HUDEP-2 (cell line): Measurements from ENCODE around the gene PLCD1.

Experiments
- DNase-seq, 76 experiments: peaks; one replicate each; lab custom pipeline; 2025; ENCODE audit not compliant: unreplicated experiment in 76 of 76; lab: John Stamatoyannopoulos, UW

Gene PLCD1

DNA sequence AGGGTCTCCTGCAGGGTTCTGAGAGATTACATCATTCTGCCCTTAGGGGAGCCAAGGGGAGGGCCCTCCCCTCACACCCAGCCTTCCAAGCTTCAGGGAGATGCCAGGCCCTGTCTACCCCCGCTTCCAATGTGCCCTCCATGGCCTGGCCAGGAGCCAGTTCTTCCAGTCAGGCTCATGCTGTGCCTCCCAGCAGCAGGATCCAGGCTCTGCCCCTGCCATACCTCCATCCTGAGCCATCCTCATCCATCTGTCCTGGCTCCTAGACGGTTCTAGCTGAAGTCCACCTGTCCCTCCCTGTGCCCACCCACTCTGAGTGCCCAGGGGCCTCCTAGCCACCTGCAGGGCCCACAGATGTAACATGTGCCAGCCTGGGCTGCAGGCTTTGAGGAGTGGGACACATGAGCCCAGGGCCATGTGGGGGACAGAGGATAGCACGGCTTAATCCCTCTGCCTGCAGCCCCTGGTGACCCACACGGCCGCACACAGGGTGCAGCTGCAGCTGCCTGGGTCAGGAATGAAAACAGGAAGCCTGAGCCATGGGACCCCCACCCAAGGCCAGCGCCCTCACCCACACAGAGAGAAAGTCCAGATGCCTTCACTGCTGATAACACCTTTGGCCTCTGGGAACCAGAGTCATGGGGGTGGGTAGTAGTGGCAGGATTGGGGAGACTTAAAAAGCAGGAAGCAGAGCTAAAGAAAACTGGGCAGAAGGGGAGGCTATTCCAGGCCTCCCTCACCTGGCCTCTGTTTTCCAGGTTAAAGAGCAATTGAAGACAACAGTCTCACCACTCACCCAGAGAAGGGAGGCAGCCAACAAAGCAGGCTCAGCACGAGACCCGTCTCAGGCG is 11.8 kb downstream of the PLCD1 start:
- peak in 1 of 76 experiments; percentile 9 for DNase-seq

GRCh38 chr3:38016847-38017444 is 12.5 kb downstream of the PLCD1 start:
- no peak for DNase-seq

DNA sequence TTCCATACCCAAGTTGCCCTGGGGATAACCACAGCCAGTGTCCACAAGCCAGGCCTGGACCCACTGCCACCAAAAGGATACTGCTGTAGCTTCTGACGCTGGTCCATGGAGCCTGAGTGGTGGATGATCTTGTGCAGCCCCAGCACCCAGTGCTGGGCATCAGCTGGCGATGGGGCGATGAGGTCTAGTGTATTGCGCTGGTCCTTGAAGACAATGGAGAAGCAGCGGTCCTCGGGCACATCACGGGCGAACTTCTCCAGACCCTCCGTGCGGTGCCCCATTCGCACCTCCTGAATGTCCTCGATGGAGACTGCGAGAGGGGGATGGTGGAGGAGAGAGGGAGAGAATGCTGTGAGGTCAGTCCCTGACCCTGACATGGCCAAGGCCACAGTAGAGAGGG is 13.0 kb downstream of the PLCD1 start:
- no peak for DNase-seq

DNA sequence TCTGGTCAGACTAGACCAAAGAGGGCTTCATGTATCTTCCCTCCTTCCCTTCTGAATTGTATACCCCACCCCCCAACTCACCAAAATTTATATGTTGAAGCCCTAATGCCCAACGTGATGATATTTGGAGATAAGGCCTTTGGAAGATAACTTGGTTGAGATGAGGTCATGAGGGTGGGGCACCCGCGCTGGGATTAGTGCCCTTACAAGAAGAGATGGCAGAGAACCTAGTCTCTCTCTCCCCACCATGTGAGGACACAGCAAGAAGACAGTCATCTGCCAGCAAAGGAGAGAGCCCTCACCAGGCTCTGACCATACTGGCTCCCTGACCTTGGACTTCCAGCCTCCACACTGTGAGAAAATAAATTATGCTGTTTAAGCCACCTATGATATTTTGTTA is 13.5 kb downstream of the PLCD1 start:
- DNase-seq: no peak

DNA sequence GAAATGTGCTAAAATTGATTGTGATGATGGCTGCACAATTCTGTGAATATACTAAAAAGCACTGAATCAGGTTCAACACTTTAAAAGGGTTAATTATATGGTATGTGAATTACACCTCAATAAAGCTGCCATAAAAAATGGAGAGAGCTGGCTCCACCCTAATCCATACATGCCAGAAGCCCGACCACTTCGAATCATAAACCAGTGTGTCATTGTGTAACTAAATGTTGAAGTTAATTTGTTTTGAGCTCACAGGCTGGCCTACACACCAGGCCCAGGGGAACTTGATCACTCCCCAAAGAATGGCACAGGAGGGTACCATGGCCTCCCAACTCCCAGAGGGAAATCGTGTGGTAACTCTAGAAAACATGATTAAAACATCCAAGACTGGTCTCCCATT is 14.0 kb downstream of the PLCD1 start:
- DNase-seq: no peak

DNA sequence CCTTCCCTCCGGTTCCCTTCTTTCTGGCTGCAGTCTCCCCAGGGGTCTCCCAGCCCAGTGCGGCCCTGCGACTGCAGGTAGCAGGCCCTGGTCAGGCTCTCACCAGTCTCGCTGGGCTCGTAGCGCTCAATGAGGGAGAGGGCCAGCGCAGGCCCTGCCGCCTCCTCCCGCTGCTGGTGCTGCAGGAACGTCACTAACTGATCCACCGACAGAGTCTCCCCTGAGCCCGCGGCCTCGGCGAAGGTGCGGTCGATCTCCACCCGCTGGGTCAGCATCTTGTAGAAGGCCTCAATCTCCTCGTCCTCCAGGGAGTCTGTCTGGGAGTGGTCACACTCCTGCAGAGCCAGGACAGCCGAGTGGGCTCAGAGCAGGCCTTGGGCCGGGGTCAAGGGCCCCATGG is 18.3 kb downstream of the PLCD1 start:
- no peak for DNase-seq

GRCh38 chr3:38009807-38010591 is 19.4 kb downstream of the PLCD1 start:
- no peak for DNase-seq

DNA sequence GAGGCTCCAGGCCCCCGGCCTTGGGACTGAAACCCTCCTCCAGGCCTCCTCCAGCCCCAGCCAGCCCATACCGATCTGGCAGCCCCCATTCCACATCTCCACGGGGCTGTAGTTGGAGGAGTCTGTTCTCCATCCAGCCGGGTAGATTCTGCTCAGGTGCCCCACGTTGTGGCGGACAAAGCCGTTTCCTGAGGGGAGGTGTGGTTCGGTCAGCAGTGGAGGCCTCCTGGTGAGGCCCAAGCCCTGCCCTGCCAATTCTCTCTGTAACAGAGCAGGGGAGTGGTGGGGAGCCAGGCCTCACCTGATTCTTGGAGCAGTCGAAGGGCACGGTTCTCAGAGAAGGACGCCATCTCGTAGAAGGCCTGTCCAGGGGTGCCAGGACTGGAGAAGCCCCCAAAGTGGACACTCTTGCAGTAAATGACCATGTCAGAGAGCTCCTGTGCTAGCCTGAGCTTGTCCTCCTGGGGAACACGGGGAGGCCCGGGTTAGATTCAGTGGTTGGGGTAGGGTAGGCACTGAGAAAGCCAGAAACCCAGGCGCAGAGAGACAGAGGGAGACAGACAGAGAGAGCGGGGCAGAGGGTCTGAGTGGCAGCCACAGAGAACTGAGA is 20.4 kb downstream of the PLCD1 start:
- DNase-seq: no peak

- DNase-seq: no peak
Measured at GRCh38 chr3:38008191-38008701, 21.2 kb downstream of the PLCD1 start.

DNA sequence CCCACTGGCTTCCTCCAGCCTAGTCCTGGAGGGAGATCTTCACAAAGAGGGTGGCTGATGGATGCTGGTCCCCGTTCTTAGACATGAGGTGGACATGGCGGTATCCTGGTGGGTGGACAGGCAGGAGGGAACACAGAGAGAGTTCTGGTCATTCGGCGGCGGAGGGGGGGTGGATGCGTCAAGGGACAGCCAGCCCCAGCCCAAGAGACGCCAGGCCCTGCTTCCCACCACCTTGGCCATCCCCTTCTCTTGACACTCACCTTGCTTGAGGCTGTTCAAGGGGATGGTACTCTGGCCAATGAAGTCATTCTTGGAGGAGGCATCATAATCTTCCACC is 21.7 kb downstream of the PLCD1 start:
- DNase-seq: no peak

- DNase-seq: no peak
Measured at GRCh38 chr3:38006445-38006995, 22.9 kb downstream of the PLCD1 start.

- no peak for DNase-seq
Measured at GRCh38 chr3:38006031-38006430, 23.4 kb downstream of the PLCD1 start.

DNA sequence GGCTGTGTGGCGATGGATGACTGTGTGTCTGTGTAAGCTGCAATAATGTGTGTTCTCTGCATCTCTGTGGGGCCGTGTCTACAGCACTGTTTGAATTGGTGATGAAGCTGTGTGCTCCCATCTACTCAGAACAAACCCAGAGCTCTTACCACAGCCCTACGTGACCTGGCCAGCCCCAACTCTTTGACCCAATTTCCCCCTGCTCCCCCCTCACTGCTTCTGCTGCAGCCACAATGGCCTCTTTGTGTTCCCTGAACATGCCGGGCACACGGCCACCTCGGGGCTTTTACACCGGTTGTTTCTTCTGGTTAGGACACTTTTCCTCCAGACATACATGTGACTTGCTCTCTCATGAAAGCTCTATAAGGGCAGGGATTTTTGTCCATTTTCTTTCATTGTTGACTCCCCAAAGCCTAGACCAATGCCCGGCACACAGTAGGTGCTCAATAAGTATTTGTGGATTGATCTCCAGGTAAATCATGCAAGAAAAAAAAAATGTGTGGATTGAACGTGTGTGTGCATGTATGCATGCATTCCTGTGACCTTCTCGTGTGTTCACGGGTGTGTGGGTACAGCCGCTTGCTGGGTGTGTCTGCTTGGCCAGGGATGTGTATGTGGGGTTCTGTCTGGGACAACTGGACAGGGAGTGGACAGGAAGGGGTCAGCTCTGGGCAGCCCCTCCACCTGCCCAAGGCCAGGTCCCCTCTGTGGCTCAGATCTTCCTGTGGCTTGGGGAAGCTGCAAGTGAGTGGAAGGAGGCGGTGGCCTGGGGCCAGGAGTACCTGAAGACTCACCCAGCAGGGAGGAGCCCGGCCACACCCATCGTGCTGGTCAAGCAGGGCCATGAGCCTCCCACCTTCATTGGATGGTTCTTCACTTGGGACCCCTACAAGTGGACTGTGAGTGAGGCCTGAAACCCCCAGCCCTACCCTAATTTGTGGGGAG is 24.1 kb downstream of the PLCD1 start:
- no peak for DNase-seq

DNA sequence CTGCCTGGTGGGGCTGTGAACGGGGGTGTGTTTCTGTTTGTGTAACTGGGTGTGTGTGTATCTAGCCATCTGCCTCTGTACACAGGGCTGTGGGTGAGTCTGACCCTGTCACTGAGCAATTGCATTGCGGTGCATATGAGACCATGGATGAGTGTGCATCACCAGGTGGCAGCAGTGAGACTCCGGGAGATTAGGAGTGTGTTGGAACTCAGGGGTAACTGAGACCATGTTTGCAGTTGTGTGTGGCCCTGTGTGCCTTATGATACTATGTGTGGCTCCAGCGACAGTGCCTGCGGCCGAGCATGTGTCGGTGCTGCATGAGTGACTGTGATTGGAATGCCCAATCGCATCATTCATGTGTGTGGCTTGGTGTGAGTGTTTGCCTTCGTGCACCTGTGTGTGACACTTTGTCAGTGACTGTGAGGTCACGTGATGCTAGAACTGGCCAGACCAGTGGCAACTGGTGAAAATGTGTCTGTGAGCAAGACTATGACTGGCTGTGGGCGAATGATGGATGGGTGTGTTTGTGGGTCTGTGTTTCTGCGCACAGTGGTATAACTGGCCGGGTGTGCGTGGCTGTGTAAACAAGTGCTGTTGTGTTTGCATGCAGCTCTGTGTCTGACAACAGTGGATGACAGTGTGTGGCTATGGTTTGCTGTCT is 24.9 kb downstream of the PLCD1 start:
- DNase-seq: peak in 57 of 76 experiments; percentile 4 to 68 (median 34)

- DNase-seq: no peak
Measured at GRCh38 chr3:38003817-38004414, 25.5 kb downstream of the PLCD1 start.

- peak in 32 of 76 experiments; percentile 3 to 52 (median 21) for DNase-seq
Measured at GRCh38 chr3:38003371-38003816, 26.0 kb downstream of the PLCD1 start.

GRCh38 chr3:38002940-38003339 is 26.5 kb downstream of the PLCD1 start:
- DNase-seq: no peak

DNA sequence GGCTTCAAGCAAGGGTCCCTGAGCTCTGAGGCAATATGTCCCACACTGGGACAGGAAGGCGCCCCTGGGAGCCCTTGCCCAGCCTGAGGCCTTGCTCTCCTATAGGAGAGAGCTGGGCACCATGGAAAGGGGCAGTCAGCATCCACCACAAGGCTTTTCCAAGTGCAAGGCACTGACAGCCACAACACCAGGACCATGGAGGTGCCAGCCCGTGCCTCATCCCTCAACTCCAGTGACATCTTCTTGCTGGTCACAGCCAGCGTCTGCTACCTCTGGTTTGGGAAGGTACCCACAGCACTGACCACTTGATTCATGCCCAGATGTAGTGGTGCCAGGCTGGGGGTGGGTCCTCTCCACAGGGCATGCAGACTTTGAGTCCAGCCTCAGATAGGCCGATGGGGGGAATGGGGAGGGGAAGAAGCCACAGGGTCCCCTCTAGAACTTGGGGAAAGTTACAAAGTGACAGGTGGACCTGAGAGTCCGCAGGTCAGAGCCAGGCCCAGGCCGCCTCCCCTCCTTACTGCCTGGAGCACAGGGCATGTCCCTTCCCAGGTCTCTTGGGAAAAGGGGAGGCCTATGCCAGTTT is 27.1 kb downstream of the PLCD1 start:
- no peak for DNase-seq
